ENCODE results near the gene SUN3.

Gene SUN3

GRCh38 chr7:47968847-47969774 is 59.8 kb downstream of the SUN3 start:
- peak; percentile 87 for TF ChIP-seq CTCF (IDR thresholded peaks at IDR 0.05; ENCODE audit: control insufficient read depth, extremely low read depth, insufficient read depth)
- peak; percentile 19 for DNase-seq (ENCODE audit: low read depth)
- no peak overlapping the region for H3K4me3 ChIP-seq (ENCODE audit: low read depth, low read length)

DNA sequence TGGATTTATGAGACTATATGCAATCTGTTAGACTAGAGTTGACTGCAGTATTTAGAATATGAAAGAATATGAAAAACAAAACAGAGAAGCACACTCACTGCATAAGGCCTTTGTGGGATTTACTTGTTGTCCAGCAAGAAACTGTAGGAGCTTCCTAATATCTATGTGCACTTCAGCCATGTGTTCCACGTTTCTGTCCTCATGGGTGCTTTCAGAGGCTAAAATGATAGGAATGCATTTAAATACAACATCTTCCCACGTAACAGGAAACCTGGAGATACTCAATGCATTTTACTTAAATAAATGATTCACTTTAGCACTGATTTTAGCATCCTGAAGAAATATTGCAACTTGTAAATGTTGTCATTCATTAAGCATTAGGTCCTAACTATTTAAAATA is 61.2 kb downstream of the SUN3 start:
- H3K4me3 ChIP-seq (ENCODE audit: low read depth, low read length): no peak overlapping the region
- TF ChIP-seq CTCF (IDR thresholded peaks at IDR 0.05; ENCODE audit: control insufficient read depth, extremely low read depth, insufficient read depth): no peak
- DNase-seq (ENCODE audit: low read depth): no peak

DNA sequence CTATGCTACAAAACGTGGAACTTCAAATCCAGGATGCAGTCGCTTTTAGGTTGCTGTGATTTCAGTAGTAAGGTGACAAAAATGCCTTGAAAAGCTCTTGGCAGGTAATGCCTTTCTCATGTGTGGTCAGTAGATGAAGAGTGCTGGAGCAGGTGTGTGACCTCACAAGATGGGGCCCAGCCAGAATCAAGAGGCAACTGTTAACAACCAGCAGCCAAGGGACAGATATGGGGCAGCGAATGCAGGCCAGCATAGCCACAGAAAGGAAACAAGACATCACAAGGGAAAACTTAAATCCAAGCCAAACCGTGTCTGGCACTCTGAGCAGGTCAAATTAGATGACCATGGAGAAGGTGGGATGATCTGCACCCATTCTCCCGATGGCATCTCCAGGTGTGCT is 61.8 kb downstream of the SUN3 start:
- DNase-seq (ENCODE audit: low read depth): no peak
- H3K4me3 ChIP-seq (ENCODE audit: low read depth, low read length): no peak overlapping the region
- no peak for TF ChIP-seq CTCF (IDR thresholded peaks at IDR 0.05; ENCODE audit: control insufficient read depth, extremely low read depth, insufficient read depth)

DNA sequence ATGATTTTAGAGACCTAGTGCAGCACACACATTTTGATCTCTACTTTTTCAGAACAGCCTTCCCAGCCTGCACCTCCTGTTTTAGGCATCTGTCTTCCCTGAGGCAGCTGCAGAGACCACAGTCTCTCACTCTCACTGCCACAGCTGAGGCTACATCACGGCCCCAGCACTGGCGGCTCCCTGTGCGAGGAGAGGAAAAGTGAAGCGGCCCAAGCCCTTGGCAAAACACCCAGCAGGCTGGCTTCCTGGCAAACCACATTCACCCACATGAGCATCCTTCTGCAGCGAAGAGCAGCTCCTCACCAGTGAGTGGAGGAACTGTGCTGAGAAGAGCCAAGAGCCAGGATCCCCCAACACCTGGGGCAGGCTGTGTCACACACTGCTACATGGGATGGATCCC is 63.5 kb downstream of the SUN3 start:
- no peak for TF ChIP-seq CTCF (IDR thresholded peaks at IDR 0.05; ENCODE audit: control insufficient read depth, extremely low read depth, insufficient read depth)
- no peak for DNase-seq (ENCODE audit: low read depth)
- no peak overlapping the region for H3K4me3 ChIP-seq (ENCODE audit: low read depth, low read length)

DNA sequence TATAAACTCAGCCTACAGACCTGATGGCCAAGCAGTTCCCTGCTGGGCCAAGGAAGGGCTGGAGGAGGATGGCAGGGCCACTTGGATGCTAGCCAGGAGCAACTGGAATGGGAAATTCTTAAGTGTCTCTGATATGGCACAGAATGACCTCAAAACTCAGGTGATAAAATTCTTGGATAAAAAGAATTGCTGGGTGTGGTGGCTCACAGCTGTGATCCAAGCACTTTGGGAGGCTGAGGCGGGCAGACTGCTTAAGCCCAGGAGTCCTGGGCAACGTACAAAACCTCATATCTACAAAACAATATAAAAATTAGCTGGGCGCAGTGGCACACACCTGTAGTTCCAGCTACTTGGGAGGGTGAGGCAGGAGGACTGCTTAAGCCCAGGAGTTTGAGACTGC is 66.6 kb downstream of the SUN3 start:
- H3K4me3 ChIP-seq (ENCODE audit: low read depth, low read length): no peak overlapping the region
- no peak for TF ChIP-seq CTCF (IDR thresholded peaks at IDR 0.05; ENCODE audit: control insufficient read depth, extremely low read depth, insufficient read depth)
- DNase-seq (ENCODE audit: low read depth): no peak

GRCh38 chr7:47957156-47957555 is 71.8 kb downstream of the SUN3 start:
- TF ChIP-seq CTCF (IDR thresholded peaks at IDR 0.05; ENCODE audit: control insufficient read depth, extremely low read depth, insufficient read depth): no peak
- no peak overlapping the region for H3K4me3 ChIP-seq (ENCODE audit: low read depth, low read length)
- DNase-seq (ENCODE audit: low read depth): no peak

- DNase-seq (ENCODE audit: low read depth): no peak
- TF ChIP-seq CTCF (IDR thresholded peaks at IDR 0.05; ENCODE audit: control insufficient read depth, extremely low read depth, insufficient read depth): no peak
- no peak overlapping the region for H3K4me3 ChIP-seq (ENCODE audit: low read depth, low read length)
These were observed 72.7 kb downstream of the SUN3 start for GRCh38 chr7:47956220-47956619.
